Activated CD4-positive, alpha-beta T cell treated with anti-CD3 and anti-CD28 coated beads, Interleukin-2, amount 50 U/mL, for 16 hours (primary cell): ENCODE measurements around the gene CHST5.
A peak's percentile ranks its signal among the peaks of the same experiment; 100 is the strongest.

Experiments used
- DNase-seq: peaks from one replicate; pipeline ENCODE4 v3.0.0-alpha.2; 2020

The CHST5 gene

GRCh38 chr16:75535901-75536300 lies at the start of gene CHST5:
CHST5 (minus strand) TSS chr16:75536108; CDS start chr16:75530384, 5,724 bp downstream.
- DNase-seq: no peak

GRCh38 chr16:75584108-75584507 lies 48.2 kb upstream of the CHST5 start:
- no peak for DNase-seq

- no peak for DNase-seq
These were observed 43.5 kb upstream of the CHST5 start for GRCh38 chr16:75579281-75579834.

DNA sequence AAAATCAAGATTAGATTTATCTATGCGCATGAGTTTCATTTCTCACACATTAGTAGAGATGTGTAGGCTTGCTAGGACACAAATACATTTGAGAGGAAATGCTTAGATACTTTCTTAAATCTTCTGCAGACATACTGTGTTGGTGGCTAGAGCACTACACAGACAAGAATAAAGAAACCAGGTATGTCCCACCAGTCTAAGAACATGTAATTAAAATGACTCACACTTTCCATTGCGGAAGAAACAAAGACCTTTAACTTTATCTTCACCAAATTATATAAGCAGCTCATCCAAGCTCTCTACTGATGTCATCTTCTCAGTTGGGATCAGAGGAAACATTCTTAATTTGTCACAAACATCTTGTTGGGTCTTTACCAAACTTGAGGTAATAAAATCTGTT lies 42.8 kb upstream of the CHST5 start:
- no peak for DNase-seq

DNA sequence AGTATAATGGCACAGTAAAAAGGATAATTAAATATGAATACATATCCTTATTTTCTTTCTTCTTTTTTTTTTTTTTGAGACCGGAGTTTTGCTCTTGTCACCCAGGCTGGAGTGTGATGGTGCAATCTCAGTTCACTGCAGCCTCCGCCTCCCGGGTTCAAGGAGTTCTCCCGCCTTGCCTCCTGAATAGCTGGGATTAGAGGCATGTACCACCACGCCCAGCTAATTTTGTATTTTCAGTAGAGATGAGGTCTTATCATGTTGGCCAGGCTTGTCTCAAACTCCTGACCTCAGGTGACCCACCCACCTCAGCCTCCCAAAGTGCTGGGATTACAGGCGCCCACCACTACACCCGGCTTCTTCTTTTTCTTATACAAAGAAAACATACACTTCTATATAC lies 42.3 kb upstream of the CHST5 start:
- no peak for DNase-seq

- DNase-seq: no peak
These were observed 40.5 kb upstream of the CHST5 start for GRCh38 chr16:75576384-75576811.

DNA sequence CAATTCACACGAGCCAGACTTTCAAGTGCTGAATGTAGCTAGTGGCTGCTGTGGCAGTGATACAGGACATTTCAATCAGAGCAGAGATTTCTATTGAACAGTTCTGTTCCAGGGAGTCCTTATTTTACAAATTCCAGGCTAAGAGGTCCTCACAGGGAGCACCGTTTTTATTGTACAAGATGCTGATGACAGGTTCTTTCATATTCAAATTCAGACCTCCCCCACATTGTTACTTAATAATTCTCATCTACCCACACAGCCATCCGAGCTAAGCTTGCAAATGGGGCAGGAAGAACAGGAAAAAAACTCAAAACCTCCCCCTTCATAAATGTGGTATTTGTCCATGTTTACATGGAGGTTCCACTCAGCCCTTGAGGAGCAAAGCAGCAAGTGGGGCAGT lies 40.0 kb upstream of the CHST5 start:
- no peak for DNase-seq

DNA sequence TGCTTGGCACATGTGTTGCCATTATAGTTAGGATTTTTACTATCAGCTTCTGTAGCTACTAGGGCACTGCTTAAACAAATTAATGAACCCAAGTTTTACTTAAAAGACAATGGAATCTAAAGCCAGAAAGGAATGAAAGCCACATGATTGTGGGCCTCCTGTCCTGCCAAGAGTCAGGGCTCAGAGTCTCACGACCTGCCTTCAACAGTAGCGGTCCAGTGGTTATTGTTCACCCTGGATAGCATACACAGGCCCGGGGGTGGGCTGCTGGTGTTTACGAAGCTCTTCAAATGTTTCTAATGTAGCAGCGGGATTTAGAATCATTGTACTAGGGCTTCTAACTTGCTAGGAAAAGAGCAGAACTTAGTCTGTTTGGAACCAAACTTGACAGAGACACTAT lies 38.0 kb upstream of the CHST5 start:
- DNase-seq: no peak

DNA sequence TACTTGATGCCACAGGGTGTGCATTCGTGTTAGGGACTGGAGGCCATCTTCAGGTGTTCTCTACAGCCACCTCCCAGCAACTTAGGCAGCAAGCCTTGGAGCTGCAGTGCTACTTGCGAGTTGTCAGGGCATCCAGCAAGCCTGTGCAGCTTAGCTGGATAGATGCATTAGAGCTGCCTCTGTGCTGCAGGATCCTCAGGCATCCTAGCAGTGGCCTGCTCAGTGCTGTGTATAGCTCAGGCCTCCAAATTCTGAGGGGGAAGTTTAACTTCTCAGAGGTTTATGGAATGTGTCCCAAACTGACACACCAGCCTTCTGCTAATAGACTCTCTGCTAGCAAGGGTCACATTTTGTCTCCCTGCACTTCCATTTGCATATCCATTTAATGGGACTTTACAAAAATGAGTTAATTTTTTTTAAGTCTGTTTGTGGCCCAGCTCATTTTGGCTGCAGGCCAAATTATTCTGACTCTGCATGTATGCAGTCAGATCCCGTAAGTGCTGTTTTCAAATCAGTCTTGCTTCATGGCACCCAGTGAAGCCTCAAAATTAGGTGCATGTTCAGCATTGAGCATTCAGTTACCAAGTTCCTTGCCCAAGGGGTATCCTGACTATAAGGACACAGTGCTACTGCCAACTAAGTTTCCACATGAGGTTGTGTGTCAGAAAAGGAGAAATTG lies 37.1 kb upstream of the CHST5 start:
- no peak for DNase-seq

DNA sequence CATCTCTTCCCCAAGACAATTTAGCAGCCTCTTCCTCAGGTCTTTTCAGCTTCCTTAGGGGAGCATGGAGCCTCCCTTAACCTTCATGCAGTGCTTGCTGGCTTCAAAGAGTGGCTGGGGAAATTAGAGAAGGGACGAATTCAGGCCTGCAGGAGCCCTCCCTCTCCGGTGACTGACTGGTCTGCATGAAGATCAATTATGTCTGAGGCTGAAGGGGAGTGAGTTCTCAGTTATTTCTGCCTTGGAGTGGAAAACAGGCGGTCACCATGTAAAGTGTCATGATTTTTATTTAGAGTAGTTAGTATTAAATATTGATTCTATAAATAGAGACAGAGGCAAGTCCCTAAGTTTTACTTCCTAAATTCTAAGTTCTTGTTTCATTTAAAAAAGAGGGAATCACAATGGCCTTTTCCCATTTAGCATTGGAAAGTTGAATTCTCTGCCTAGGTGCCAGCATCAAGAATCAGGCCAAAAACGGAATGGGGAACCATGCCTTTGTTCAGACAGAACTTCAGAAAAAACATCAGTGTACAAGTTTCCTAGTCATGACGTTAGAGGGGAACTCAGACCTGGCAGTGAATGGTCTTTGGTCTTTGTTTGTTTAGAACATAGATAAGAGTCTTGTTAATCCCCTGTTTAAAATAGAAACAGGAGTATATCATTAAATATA lies 34.6 kb upstream of the CHST5 start:
- DNase-seq: no peak

DNA sequence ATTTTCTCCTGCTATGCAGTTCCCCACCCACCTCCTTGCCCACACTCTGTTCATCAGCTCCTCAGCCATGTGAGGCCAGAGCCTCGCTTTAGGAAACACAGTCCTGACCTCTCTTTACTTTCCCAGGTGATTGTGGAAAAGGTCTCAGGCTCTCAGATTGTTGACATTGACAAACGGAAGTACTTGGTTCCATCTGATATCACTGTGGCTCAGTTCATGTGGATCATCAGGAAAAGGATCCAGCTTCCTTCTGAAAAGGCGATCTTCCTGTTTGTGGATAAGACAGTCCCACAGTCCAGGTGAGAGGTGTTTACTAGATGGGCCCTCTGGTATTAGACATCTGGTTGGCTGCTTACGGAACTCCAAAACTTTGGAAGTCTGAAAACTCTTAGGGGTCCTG lies 32.0 kb upstream of the CHST5 start:
- DNase-seq: no peak

GRCh38 chr16:75566758-75567255 lies 30.9 kb upstream of the CHST5 start:
- DNase-seq: no peak

GRCh38 chr16:75566040-75566757 lies 30.3 kb upstream of the CHST5 start, which contains the start of gene GABARAPL2:
GABARAPL2 (plus strand) TSS chr16:75566379; CDS start chr16:75566487, 108 bp downstream.
- peak; percentile 91 for DNase-seq

- DNase-seq: no peak
These were observed 29.7 kb upstream of the CHST5 start for GRCh38 chr16:75565640-75566039.

GRCh38 chr16:75559564-75560372 lies 23.9 kb upstream of the CHST5 start:
- DNase-seq: no peak

DNA sequence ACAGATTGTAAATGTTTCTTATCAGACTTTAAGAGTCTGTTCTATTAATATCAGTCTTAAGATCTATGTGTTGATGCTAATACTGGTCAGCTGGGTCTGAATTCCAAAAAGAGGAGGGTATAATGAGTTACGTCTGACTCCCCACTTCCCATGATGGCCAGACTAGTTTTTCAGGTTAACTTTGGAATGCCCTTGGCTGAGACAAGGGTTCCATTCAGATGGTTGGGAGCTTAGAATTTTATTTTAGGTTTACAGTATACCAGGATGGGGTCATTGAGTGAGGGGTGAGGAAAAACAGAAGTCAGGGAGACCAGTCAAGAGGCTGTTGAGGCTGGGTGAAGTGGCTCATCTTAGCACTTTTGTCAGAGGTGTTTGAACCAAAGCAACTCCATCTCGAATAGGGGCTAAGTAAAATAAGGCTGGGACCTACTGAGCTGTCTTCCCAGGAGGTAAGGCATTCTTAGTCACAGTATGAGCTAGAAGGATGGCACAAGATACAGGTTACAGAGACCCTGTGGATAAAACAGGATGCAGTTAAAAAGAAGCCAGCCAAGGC lies 23.0 kb upstream of the CHST5 start:
- DNase-seq: no peak

GRCh38 chr16:75556431-75556950 lies 20.6 kb upstream of the CHST5 start:
- DNase-seq: no peak

DNA sequence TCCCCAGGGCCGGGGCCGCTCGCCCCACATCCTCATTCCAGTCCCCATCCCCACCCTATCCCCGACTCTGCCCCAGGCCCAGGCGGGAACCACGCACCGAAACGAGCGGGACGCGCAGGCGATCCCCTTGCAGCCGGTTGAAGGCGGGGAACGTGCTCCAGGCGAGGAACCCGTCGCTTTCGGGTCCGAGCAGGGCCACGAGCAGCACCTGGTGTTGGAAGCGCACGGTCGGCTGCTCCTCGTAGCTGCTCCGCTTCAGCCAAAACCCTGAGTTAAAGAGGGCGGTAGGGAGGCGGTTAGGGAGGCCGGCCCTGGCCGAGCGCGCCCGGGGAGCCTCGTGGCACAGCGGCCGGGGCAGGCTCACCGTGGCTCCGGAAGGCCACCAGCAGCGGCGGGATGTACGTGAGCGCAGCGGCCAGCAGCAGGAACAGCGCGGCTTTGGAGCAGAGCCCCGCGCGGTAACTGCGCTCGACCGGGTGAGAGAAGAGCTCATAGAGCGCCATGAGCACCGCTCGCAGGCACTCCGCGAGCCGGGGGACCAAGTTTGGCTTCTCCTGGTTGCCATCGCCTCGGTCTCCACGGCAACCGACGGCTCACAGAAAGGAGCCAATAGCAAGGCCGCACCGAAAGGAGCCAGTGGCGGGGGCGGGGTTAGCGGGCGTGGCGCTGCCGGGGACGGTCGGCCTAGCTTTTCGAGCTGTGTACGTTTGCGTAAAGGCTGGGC lies 20.0 kb upstream of the CHST5 start, which contains the start of gene TMEM231:
Gene TMEM231 (minus strand): TSS at position 546 of the 724 bp plus-strand sequence. CDS start 43 bp downstream, at position 503.
- DNase-seq: peak; percentile 96

DNA sequence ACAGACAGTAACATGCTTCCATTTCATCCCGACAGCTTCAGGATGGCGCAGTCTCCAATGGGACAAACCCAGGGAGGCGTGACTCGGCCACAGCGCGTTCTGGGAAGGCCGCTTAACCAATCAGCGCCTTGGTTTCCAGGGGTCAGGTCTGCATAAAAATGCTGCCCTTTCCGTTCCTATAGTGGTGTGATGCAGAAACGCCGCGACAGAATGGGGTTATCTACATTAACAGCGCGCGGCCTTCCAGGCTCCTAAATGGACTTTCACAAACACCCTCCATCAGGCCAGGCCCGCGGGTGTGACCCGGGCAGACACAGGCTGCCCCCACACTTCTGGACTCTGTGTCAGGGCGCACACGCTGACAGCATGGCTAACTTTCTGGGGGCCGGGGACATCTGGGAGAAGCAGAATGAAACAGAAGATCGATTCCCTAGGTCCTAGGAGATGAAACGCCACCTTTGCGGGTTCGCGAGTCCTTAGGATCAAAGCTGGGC lies 19.4 kb upstream of the CHST5 start:
- peak; percentile 25 for DNase-seq

DNA sequence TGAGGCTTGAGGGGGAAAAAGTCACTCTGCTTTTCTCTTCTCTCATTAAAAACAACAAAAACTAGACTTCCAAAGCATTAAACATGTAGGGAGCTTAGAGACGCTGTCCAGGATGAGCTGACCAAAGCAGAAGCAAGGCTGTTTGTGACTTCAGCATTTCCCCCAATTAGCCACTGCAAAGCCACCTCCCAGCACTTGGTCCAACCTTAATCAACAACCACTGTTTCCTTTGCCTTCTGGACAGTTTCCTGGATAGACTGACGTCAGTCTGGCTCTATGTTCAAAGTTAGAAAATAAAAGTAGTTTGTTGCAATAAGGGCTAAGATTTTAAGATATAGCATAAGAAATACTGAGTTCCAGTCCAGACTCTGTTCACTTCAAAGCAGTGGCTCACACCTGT lies 17.0 kb upstream of the CHST5 start:
- no peak for DNase-seq

GRCh38 chr16:75550211-75550662 lies 14.3 kb upstream of the CHST5 start:
- peak; percentile 57 for DNase-seq
